NOMO-1 (cell line): ENCODE measurements around the gene XPNPEP2.
A peak's percentile ranks its signal among the peaks of the same experiment; 100 is the strongest.
"Not testable (repeated sequence)": the region's sequence is repeated elsewhere in the genome, so short reads cannot be mapped to it uniquely, and the experiment has no call there.

ENCODE experiments used
- DNase-seq, 2 experiments: peaks; one replicate each; lab custom pipeline; 2025; ENCODE audit not compliant: unreplicated experiment in 2 of 2; lab: John Stamatoyannopoulos, UW

Gene XPNPEP2

GRCh38 chrX:129718676-129719075 lies 20.1 kb upstream of the XPNPEP2 start:
- no peak for DNase-seq

- DNase-seq, result no peak
These were observed 19.5 kb upstream of the XPNPEP2 start for GRCh38 chrX:129719268-129719667.

- no peak for DNase-seq
These were observed 18.7 kb upstream of the XPNPEP2 start for GRCh38 chrX:129719931-129720530.

DNA sequence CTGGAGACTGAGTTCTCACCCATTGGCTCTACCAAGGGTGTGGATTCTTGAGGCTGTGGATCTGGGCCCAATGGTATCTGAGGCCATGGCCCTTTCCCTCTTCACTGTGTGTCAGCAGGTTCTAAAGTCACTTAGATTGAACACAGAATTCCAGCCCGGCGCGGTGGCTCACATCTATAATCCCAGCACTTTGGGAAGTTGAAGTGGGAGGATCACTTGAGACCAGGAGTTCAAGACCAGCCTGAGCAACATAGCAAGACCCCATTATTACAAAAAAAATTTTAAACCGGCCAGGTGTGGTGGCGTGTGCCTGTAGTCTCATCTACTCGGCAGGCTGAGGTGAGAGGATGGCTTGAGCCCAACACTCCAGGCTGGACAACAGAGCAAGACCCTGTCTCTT lies 18.0 kb upstream of the XPNPEP2 start:
- DNase-seq, result no peak

DNA sequence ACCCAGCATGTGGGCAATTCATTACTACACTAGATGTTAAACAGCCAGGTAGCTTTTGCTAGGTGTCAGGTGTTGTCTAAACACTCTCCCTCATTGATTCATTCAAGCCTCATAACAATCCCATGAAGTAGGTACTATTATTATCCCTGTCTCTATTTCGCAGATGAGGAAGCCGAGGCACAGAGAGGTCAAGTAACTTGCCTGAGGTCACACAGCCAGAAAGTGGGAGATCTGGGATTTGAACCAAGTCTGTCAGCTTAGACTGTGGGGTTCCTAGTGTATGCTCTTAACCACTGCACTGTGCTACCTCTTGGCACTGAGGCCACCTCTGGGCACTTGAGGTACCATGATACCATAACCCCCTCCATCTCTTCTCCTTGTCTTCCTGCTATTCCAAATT lies 17.4 kb upstream of the XPNPEP2 start:
- DNase-seq, result no peak

DNA sequence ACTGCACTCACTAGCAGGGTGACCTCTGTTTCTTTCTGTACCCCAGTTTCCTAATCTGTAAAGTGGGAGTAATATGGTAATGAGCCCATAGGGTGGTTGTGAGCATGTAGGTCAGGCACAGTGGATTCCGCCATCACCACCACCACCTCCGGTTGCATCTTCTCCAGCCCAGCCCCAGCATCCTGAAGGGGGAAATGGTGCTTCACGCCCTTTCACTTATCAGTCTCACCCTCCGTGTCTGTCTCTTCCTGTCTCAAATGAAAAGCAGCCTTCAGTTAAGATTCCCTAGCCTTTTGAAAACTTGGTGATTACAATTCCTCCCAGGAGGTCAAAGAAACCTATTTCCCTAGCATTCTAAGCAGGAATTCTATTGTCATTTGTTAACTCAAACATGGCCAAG lies 16.9 kb upstream of the XPNPEP2 start:
- no peak for DNase-seq

- DNase-seq, result no peak
These were observed 15.3 kb upstream of the XPNPEP2 start for GRCh38 chrX:129723511-129723910.

DNA sequence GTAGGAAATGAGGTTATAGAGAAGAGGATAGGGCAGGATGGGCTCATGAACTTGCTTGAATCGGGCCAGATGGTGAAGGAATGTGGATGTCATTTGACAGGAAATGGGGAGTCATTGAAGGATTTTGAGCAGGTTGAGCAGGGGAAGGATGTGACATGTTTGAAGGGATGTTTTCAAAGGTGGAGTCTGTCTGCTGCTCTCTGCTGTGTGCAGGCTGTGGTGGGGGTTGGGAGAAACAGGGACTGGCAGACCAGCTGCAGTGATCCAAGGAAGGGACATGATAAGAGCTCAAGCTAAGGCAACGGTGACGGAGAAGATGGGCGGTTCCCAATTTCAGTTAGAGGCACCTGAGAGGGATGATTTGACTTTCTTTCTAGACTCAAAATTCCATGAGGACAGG lies 14.0 kb upstream of the XPNPEP2 start:
- DNase-seq, result no peak

DNA sequence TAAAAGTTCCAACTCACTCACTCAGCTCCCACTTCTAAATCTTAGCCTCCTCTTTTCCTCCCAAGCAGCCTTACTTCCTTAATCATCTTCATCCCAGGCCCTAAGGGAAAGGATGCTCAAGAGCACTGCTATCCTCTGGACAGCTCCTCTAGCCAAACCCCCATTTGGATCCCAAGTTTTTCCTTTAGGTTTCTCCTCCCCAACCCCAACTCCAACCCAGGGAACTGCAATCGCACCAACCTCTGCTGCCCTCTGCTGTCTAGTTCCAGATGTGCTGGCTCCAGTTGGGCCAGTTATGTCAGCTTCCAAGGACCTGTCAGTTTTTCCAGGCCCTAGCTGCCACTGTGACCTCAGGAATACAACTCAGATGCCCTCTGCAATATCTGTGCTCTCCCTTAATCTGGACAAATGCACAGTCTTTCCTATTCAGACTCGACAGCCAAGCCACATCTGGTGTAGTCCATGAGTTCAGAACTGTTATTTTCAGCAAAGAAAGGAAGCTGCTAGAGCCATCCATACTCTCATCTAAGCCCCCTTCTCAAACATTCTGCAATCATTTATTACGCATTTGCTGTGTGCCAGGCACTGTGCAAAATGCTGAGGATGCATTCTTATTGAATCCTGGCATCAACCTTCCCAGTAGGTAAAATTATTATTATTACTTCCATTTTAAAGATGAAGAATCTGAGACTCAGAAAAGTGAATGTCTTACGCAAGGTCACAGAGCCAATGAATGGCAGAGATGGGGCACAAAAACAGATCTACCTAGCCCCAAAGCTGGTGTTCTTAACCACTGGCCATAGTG lies 12.3 kb upstream of the XPNPEP2 start:
- no peak for DNase-seq

DNA sequence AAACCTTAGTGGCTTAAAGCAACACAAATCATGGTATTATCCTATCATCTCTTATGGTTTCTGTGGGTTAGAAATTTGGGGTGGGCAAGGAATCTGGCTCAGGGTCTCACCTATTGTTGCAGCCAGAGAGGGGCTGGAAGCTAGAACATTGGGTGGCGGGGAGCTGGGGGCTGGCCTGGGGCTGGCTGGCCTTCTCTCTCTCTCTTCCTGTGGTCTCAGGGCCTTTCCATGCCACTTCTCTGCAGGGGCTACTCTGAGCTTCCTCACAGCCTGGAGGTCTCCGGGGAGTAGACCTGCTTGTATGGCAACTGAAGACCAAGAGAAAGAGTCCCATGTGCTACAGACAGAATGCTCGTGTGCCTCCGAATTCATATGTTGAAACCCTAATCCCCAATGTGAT lies 10.7 kb upstream of the XPNPEP2 start:
- DNase-seq, result no peak

- DNase-seq, result peak in 1 of 2 experiments; percentile 28
These were observed 7.6 kb upstream of the XPNPEP2 start for GRCh38 chrX:129731228-129731627.

DNA sequence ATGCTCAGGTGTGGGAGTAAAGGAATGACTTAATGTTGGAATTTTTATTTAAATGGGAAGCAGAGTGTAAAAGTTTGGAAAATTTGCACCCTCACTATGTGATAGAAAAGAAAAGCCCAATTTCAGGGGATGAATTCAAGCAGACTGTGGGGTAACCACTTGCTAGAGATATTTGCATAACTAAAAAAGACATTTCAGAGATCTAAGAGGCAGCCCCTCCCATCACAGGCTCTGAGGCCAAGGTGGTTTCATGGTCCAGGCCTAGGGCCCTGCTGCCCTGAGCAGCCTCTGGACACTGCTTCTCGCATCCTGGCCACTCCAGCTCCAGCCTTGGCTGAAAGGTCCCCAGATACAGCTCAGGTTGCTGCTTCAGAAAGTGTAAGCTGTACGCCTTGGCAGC lies 5.9 kb upstream of the XPNPEP2 start:
- no peak for DNase-seq

GRCh38 chrX:129733335-129733734 lies 5.4 kb upstream of the XPNPEP2 start:
- no peak for DNase-seq

DNA sequence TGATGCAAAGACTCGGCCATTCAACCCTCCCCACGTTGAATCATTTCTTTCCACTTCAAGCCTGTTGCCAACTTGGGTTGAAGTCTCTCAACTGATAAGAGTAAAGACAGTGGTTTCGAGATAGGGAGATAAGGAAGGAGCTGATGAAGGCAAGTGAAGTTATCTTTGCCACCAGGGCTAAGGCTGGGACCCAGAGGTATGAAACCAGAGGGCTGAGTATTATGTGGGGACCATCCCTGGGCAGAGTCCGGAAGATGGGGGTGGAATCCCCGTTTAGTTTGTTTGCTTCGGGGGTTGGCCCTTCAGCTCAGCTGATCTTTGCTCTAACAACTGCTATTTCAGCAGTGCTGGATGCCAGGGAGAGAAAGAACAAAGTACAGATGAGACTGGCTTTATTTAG lies 2.3 kb upstream of the XPNPEP2 start:
- no peak for DNase-seq

GRCh38 chrX:129737916-129738315 lies 863 bp upstream of the XPNPEP2 start:
- peak in 1 of 2 experiments; percentile 37 for DNase-seq

GRCh38 chrX:129739578-129739977 lies 799 bp downstream of the XPNPEP2 start:
- no peak for DNase-seq

- no peak for DNase-seq
These were observed 3.3 kb downstream of the XPNPEP2 start for GRCh38 chrX:129741880-129742758.

DNA sequence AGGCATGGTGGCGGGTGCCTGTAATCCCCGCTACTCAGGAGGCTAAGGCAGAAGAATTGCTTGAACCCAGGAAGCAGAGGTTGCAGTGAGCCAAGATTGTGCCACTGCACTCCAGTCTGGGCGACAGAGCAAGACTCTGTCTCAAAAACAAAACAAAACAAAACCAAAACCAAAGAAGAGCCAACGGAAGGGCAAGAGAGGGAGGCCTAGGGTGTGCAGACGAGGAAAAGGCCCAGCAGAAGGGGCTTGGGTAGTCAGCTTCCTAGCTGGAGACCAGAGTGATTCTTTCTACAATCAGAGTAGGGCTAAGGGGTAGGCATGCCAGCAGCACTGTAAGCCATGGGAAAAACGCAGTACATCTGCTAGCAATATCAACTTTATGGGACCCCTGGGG lies 4.0 kb downstream of the XPNPEP2 start:
- not testable (repeated sequence) for DNase-seq

GRCh38 chrX:129743821-129744220 lies 5.0 kb downstream of the XPNPEP2 start:
- no peak for DNase-seq

- DNase-seq, result no peak
These were observed 6.1 kb downstream of the XPNPEP2 start for GRCh38 chrX:129744861-129745321.
